K562 (cell line): ENCODE data around the gene BCAS3. TPM values are rescaled to one million over a fixed set of nuclear protein-coding genes. Genes with fewer than 3 reads are reported as not detected.

ENCODE experiments used
- ATAC-seq: fragments of 200-7000 bp; cut with Tn5 transposase; 3 replicates; pipeline ENCODE4 v1.9.1; 2020; ENCODE audit warnings: moderate library complexity
- BruUV-seq: library from RNA; stranded (reverse); fragments of 400-500 nt; replicated peaks from 2 replicates; lab custom pipeline; 2021; lab: Mats Ljungman, UMichigan
- CTCF ChIA-PET: fragments of 300-600 bp; formaldehyde crosslinking; extraction: SDS; loops from one replicate; lab custom pipeline; 2021; ENCODE audit warnings: low intra/inter-chr PET ratio; lab: Yijun Ruan, JAX
- POLR2A ChIA-PET: fragments of 300-600, 350-650 bp; sonication (Branson Sonifier 250); formaldehyde crosslinking; extraction: SDS; loops from one replicate; lab custom pipeline; 2021; ENCODE audit warnings: antibody characterized with exemption, inconsistent platforms; lab: Yijun Ruan, JAX
- DNase-seq, 4 experiments: peaks; one replicate each; pipeline versions ENCODE4 v3.0.0 to v3.0.0-alpha.2; 2011 to 2018; ENCODE audit warnings: low spot score in 3 of 4, mixed read lengths in 3 of 4; ENCODE audit errors: extremely low read depth in 1 of 4
- FAIRE-seq: peaks from 2 replicates; lab custom pipeline; 2011; peaks lifted over from hg19 to GRCh38; lab: Jason Lieb, UNC
- H2AFZ ChIP-seq: 2 replicates; pipeline ENCODE4 v1.6.0; 2011; ENCODE audit warnings: low read depth, low read length, control low read depth, inconsistent platforms
- H3K27ac ChIP-seq: fragments of 200-600 bp; 3 replicates; pipeline ENCODE4 v1.8.0; 2011; ENCODE audit warnings: low read depth, mild to moderate bottlenecking, control low read depth, inconsistent platforms, low read length, moderate library complexity, mixed read lengths; ENCODE audit errors: extremely low read depth
- H3K27me3 ChIP-seq, 2 experiments: fragments of 300-600 bp in 1 of 2; 2 replicates in 1 of 2; 3 replicates in 1 of 2; pipeline versions ENCODE4 v1.6.0 to v1.8.0; 2011; ENCODE audit warnings: inconsistent platforms in 2 of 2, low read length in 2 of 2, mild to moderate bottlenecking in 1 of 2, mixed read lengths in 1 of 2, moderate library complexity in 1 of 2; ENCODE audit not compliant: control insufficient read depth in 2 of 2, insufficient read depth in 2 of 2
- H3K36me3 ChIP-seq: fragments of 300-600 bp; 3 replicates; pipeline ENCODE4 v1.8.0; 2011; ENCODE audit warnings: mild to moderate bottlenecking, low read length, inconsistent platforms; ENCODE audit not compliant: control insufficient read depth, insufficient read depth
- H3K4me1 ChIP-seq, 2 experiments: fragments of 200-600 bp in 1 of 2; replicated peaks in 1 of 2; 2 replicates in 1 of 2; 3 replicates in 1 of 2; pipeline versions ENCODE4 v1.5.1 to v1.8.0; 2011; ENCODE audit warnings: inconsistent platforms in 2 of 2, low read length in 2 of 2, mild to moderate bottlenecking in 1 of 2, mixed read lengths in 1 of 2, moderate library complexity in 1 of 2; ENCODE audit not compliant: control insufficient read depth in 2 of 2, insufficient read depth in 2 of 2
- H3K4me2 ChIP-seq: 2 replicates; pipeline ENCODE4 v1.6.1; 2011; ENCODE audit warnings: low read length, control low read depth, inconsistent platforms, mixed read lengths; ENCODE audit not compliant: insufficient read depth
- H3K4me3 ChIP-seq: fragments of 200-600 bp; sonication (generic), shearing (Covaris generic); 2 replicates; pipeline ENCODE4 v1.5.1; 2016; ENCODE audit warnings: control low read depth, inconsistent platforms
- H3K79me2 ChIP-seq: fragments of 200-600 bp; 3 replicates; pipeline ENCODE4 v1.8.0; 2011; ENCODE audit warnings: low read length, inconsistent platforms; ENCODE audit not compliant: control insufficient read depth, insufficient read depth
- H3K9ac ChIP-seq, 2 experiments: 2 replicates each; pipeline versions ENCODE4 v1.6.0 to v1.6.1; 2011; ENCODE audit warnings: low read depth in 2 of 2, low read length in 2 of 2, control low read depth in 1 of 2, inconsistent platforms in 1 of 2, mild to moderate bottlenecking in 1 of 2, mixed read lengths in 1 of 2; ENCODE audit not compliant: insufficient read depth in 1 of 2
- H3K9me1 ChIP-seq: one replicate; pipeline ENCODE4 v1.6.0; 2011; ENCODE audit warnings: inconsistent platforms, mild to moderate bottlenecking, low read length, moderate library complexity; ENCODE audit not compliant: control insufficient read depth, insufficient read depth
- H3K9me3 ChIP-seq: replicated peaks from 2 replicates; pipeline ENCODE4 v1.5.1; 2011; ENCODE audit warnings: low read depth, low read length, inconsistent platforms; ENCODE audit not compliant: control insufficient read depth, insufficient read depth
- H4K20me1 ChIP-seq: replicated peaks from 2 replicates; pipeline ENCODE4 v1.6.1; 2011; ENCODE audit warnings: low read length, inconsistent platforms, mixed read lengths; ENCODE audit not compliant: control insufficient read depth, insufficient read depth
- CBX3 ChIP-seq, 2 experiments: IDR thresholded peaks; 1 replicate in 1 of 2; 2 replicates in 1 of 2; pipeline ENCODE4 v1.6.1; 2012; ENCODE audit warnings: inconsistent platforms in 2 of 2, low read length in 2 of 2, borderline replicate concordance in 1 of 2, control low read depth in 1 of 2
- CEBPG ChIP-seq, 3 experiments: fragments of 200-800 bp in 1 of 3; sonication (Bioruptor generic) in 1 of 3; sonication (generic) in 1 of 3; formaldehyde crosslinking in 1 of 3; IDR thresholded peaks in 2 of 3; conservative IDR thresholded peaks in 1 of 3; 2 replicates each; pipeline versions ENCODE4 v1.6.1 to v1.8.0; 2016 to 2022; ENCODE audit warnings: missing compliant biosample characterization in 2 of 3, missing genetic modification characterization in 2 of 3, mild to moderate bottlenecking in 1 of 3, missing genetic modification reagents in 1 of 3
- EWSR1 ChIP-seq: fragments of 450-650 bp; IDR thresholded peaks from 2 replicates; pipeline ENCODE4 v1.6.1; 2018; ENCODE audit warnings: borderline replicate concordance, mild to moderate bottlenecking, low read depth, moderate library complexity; ENCODE audit not compliant: partially characterized antibody
- FOXA1 ChIP-seq: fragments of 450-650 bp; IDR thresholded peaks from 2 replicates; pipeline ENCODE4 v1.6.1; 2016; ENCODE audit warnings: mild to moderate bottlenecking, borderline replicate concordance
- MTA1 ChIP-seq: fragments of 450-650 bp; IDR thresholded peaks from 2 replicates; pipeline ENCODE4 v1.6.1; 2017; ENCODE audit warnings: borderline replicate concordance
- PTRF ChIP-seq: fragments of 450-650 bp; IDR thresholded peaks from 2 replicates; pipeline ENCODE4 v1.6.1; 2016; ENCODE audit warnings: mild to moderate bottlenecking, missing genetic modification characterization, missing compliant biosample characterization
- in situ Hi-C: fragments of 300-500 bp; cut with MboI; formaldehyde crosslinking; loops from 4 replicates; pipeline ENCODE4 v1.15.0; 2018; ENCODE audit warnings: inconsistent platforms, mixed read lengths
- intact Hi-C: fragments of 100-400 bp; cut with micrococcal nuclease; formaldehyde crosslinking; loops from 2 replicates; pipeline ENCODE4 v1.14.2; 2022
- polyA plus RNA-seq, 8 experiments: library from polyadenylated mRNA; depleted of rRNA in 4 of 8; stranded (reverse) in 5 of 8; unstranded in 3 of 8; fragments of >200 nt; fragmentation: Nextera tagmentation in 2 of 8; fragmentation: Illumina TruSeq in 1 of 8; extraction: Ambion mirVana in 2 of 8; extraction: Trizol in 1 of 8; gene quantifications; 2 replicates each; pipeline versions ENCODE4 v1.2.1 to v1.2.3, GENCODE V29; 2011 to 2014; ENCODE audit warnings: inconsistent platforms in 1 of 8, missing spikeins in 1 of 8
- total RNA-seq, 7 experiments: library from RNA; depleted of rRNA in 6 of 7; stranded (reverse); fragments of >200 nt in 6 of 7; fragmentation: Illumina TruSeq in 2 of 7; extraction: Trizol in 2 of 7; gene quantifications; 2 replicates each; pipeline versions ENCODE4 v1.2.1 to v1.2.3, GENCODE V29; 2011 to 2021; ENCODE audit warnings: low replicate concordance in 1 of 7
- TF ChIP-seq, protein P1 (sequence below): IDR thresholded peaks from 2 replicates; pipeline ENCODE4 v1.6.1; 2016; ENCODE audit warnings: missing genetic modification characterization, missing compliant biosample characterization
- TF ChIP-seq, protein P2 (sequence below): sonication (generic); formaldehyde crosslinking; IDR thresholded peaks from 2 replicates; pipeline ENCODE4 v1.8.1; 2023; ENCODE audit warnings: missing genetic modification reagents, mild to moderate bottlenecking, borderline replicate concordance

The BCAS3 gene
- total and polyA plus RNA-seq, 9 of the 15 experiments (the other 6 are each of a cell fraction or from before 2014, with no cell fraction given), result 1.9 to 5.5 (median 3.5) TPM

DNA sequence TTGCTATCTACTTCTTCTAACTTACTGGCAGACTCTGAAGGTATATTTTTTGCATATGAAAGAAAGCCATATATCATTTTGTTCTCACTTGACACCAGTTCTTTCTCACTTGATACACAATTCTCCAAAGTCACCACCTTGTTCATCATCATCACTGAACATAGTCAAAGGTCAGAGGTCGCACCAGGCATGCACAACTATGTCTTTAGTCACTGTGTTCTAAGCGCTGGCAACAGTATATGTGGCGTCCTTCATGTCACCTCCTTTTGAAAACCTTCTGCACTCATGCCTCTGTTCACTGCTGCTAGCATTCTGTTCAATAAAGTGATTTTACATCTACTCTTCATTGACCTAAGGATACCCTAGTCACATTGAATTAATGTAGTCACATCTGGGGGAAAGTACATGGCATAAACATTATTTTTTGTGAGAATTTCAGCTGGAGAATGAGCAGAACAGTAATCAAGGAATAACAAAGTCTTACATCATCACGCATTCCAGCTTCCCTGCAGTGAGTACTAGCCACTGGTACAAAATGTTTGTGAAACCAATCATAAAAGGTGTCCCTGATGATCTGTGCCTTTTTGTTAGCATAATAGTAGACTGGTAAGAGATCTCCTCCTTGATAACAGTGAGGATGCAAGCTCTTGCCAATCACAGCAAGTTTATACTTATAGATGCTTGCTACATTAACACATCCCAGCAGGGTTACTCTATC is 754.1 kb downstream of the BCAS3 start (continued):
- TF ChIP-seq, protein P1, sequence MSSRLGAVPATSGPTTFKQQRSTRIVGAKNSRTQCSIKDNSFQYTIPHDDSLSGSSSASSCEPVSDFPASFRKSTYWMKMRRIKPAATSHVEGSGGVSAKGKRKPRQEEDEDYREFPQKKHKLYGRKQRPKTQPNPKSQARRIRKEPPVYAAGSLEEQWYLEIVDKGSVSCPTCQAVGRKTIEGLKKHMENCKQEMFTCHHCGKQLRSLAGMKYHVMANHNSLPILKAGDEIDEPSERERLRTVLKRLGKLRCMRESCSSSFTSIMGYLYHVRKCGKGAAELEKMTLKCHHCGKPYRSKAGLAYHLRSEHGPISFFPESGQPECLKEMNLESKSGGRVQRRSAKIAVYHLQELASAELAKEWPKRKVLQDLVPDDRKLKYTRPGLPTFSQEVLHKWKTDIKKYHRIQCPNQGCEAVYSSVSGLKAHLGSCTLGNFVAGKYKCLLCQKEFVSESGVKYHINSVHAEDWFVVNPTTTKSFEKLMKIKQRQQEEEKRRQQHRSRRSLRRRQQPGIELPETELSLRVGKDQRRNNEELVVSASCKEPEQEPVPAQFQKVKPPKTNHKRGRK (tag), result no peak
- TF ChIP-seq MTA1 (no peak), FOXA1 (no peak), CEBPG (CRISPR knock-in tag; IDR thresholded peaks at IDR 0.05) (no peak), CEBPG (tag; conservative IDR thresholded peaks at IDR 0.05 in 1 of 2, IDR thresholded peaks at IDR 0.05 in 1 of 2) (no peak)

DNA sequence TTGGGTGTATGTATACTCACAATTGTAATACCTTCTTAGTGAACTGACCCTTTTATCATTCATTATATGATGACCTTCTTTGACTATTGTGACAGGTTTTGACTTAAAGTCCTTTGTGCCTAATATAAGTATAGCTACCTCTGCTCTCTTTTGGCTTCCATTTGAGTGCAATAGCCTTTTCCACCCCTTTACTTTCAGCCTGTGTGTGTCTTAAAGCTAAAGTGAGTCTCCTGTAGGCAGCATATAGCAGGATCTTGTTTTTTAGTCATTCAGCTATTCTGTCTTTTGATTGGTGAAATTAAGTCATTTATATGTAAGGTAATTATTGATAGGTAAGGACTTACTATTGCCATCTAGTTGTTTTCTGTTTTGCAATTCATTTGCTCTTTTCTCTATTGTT is 758.6 kb downstream of the BCAS3 start:
- no TSS peak for BruUV-seq
- Histone ChIP-seq H2AFZ (no peak overlapping the region), H4K20me1 (no peaks in the 10 kb centered on the region), H3K4me2 (no peak overlapping the region), H3K9me3 (no peaks in the 10 kb centered on the region), H3K27ac (no peak overlapping the region), H3K9ac (no peak overlapping the region), H3K27me3 (peaks cover 0 to 2% of the 10 kb centered on the region in 2 experiments; a peak in 1 of 5 replicates), H3K4me3 (no peak overlapping the region), H3K36me3 (no peaks in the 10 kb centered on the region), H3K9me1 (no peaks in the 10 kb centered on the region), H3K79me2 (no peaks in the 10 kb centered on the region), H3K4me1 (no peaks in the 10 kb centered on the region)
- ChIA-PET CTCF (no interaction called here), POLR2A (no interaction called here)
- intact Hi-C loops, result no loop called here
- FAIRE-seq (no peak), ATAC-seq (no peak), DNase-seq (no peak)
- in situ Hi-C loops, result loop anchor here (25.0 kb wide), 1 partner anchor 676 kb away; no protein-coding TSS in a partner anchor
- TF ChIP-seq PTRF (tag) (no peak), CBX3 (IDR thresholded peaks at IDR 0.05; ENCODE audit: borderline replicate concordance in 1 of 2, low read length in 2 of 2) (no peak), EWSR1 (peak; percentile 47)
- TF ChIP-seq, protein P2, sequence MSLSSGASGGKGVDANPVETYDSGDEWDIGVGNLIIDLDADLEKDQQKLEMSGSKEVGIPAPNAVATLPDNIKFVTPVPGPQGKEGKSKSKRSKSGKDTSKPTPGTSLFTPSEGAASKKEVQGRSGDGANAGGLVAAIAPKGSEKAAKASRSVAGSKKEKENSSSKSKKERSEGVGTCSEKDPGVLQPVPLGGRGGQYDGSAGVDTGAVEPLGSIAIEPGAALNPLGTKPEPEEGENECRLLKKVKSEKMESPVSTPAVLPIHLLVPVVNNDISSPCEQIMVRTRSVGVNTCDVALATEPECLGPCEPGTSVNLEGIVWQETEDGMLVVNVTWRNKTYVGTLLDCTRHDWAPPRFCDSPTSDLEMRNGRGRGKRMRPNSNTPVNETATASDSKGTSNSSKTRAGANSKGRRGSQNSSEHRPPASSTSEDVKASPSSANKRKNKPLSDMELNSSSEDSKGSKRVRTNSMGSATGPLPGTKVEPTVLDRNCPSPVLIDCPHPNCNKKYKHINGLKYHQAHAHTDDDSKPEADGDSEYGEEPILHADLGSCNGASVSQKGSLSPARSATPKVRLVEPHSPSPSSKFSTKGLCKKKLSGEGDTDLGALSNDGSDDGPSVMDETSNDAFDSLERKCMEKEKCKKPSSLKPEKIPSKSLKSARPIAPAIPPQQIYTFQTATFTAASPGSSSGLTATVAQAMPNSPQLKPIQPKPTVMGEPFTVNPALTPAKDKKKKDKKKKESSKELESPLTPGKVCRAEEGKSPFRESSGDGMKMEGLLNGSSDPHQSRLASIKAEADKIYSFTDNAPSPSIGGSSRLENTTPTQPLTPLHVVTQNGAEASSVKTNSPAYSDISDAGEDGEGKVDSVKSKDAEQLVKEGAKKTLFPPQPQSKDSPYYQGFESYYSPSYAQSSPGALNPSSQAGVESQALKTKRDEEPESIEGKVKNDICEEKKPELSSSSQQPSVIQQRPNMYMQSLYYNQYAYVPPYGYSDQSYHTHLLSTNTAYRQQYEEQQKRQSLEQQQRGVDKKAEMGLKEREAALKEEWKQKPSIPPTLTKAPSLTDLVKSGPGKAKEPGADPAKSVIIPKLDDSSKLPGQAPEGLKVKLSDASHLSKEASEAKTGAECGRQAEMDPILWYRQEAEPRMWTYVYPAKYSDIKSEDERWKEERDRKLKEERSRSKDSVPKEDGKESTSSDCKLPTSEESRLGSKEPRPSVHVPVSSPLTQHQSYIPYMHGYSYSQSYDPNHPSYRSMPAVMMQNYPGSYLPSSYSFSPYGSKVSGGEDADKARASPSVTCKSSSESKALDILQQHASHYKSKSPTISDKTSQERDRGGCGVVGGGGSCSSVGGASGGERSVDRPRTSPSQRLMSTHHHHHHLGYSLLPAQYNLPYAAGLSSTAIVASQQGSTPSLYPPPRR (CRISPR knock-in tag), result no peak
